K562 (cell line): ENCODE measurements around the gene DBH. TPM values are rescaled to one million over a fixed set of nuclear protein-coding genes. Genes with fewer than 3 reads are reported as not detected.

Source experiments
- ATAC-seq: fragments of 200-7000 bp; cut with Tn5 transposase; 3 replicates; pipeline ENCODE4 v1.9.1; 2020; ENCODE audit warnings: moderate library complexity
- BruUV-seq: library from RNA; stranded (reverse); fragments of 400-500 nt; replicated peaks from 2 replicates; lab custom pipeline; 2021; lab: Mats Ljungman, UMichigan
- CTCF ChIA-PET: fragments of 300-600 bp; formaldehyde crosslinking; extraction: SDS; loops from one replicate; lab custom pipeline; 2021; ENCODE audit warnings: low intra/inter-chr PET ratio; lab: Yijun Ruan, JAX
- POLR2A ChIA-PET: fragments of 300-600, 350-650 bp; sonication (Branson Sonifier 250); formaldehyde crosslinking; extraction: SDS; loops from one replicate; lab custom pipeline; 2021; ENCODE audit warnings: antibody characterized with exemption, inconsistent platforms; lab: Yijun Ruan, JAX
- DNase-seq, 4 experiments: peaks; one replicate each; pipeline versions ENCODE4 v3.0.0 to v3.0.0-alpha.2; 2011 to 2018; ENCODE audit warnings: low spot score in 3 of 4, mixed read lengths in 3 of 4; ENCODE audit errors: extremely low read depth in 1 of 4
- FAIRE-seq: peaks from 2 replicates; lab custom pipeline; 2011; peaks lifted over from hg19 to GRCh38; lab: Jason Lieb, UNC
- H2AFZ ChIP-seq: 2 replicates; pipeline ENCODE4 v1.6.0; 2011; ENCODE audit warnings: low read depth, low read length, control low read depth, inconsistent platforms
- H3K27ac ChIP-seq: fragments of 200-600 bp; 3 replicates; pipeline ENCODE4 v1.8.0; 2011; ENCODE audit warnings: low read depth, mild to moderate bottlenecking, control low read depth, inconsistent platforms, low read length, moderate library complexity, mixed read lengths; ENCODE audit errors: extremely low read depth
- H3K27me3 ChIP-seq, 2 experiments: fragments of 300-600 bp in 1 of 2; 2 replicates in 1 of 2; 3 replicates in 1 of 2; pipeline versions ENCODE4 v1.6.0 to v1.8.0; 2011; ENCODE audit warnings: inconsistent platforms in 2 of 2, low read length in 2 of 2, mild to moderate bottlenecking in 1 of 2, mixed read lengths in 1 of 2, moderate library complexity in 1 of 2; ENCODE audit not compliant: control insufficient read depth in 2 of 2, insufficient read depth in 2 of 2
- H3K36me3 ChIP-seq: fragments of 300-600 bp; 3 replicates; pipeline ENCODE4 v1.8.0; 2011; ENCODE audit warnings: mild to moderate bottlenecking, low read length, inconsistent platforms; ENCODE audit not compliant: control insufficient read depth, insufficient read depth
- H3K4me1 ChIP-seq, 2 experiments: fragments of 200-600 bp in 1 of 2; replicated peaks in 1 of 2; 2 replicates in 1 of 2; 3 replicates in 1 of 2; pipeline versions ENCODE4 v1.5.1 to v1.8.0; 2011; ENCODE audit warnings: inconsistent platforms in 2 of 2, low read length in 2 of 2, mild to moderate bottlenecking in 1 of 2, mixed read lengths in 1 of 2, moderate library complexity in 1 of 2; ENCODE audit not compliant: control insufficient read depth in 2 of 2, insufficient read depth in 2 of 2
- H3K4me2 ChIP-seq: 2 replicates; pipeline ENCODE4 v1.6.1; 2011; ENCODE audit warnings: low read length, control low read depth, inconsistent platforms, mixed read lengths; ENCODE audit not compliant: insufficient read depth
- H3K4me3 ChIP-seq: fragments of 200-600 bp; sonication (generic), shearing (Covaris generic); 2 replicates; pipeline ENCODE4 v1.5.1; 2016; ENCODE audit warnings: control low read depth, inconsistent platforms
- H3K79me2 ChIP-seq: fragments of 200-600 bp; 3 replicates; pipeline ENCODE4 v1.8.0; 2011; ENCODE audit warnings: low read length, inconsistent platforms; ENCODE audit not compliant: control insufficient read depth, insufficient read depth
- H3K9ac ChIP-seq, 2 experiments: 2 replicates each; pipeline versions ENCODE4 v1.6.0 to v1.6.1; 2011; ENCODE audit warnings: low read depth in 2 of 2, low read length in 2 of 2, control low read depth in 1 of 2, inconsistent platforms in 1 of 2, mild to moderate bottlenecking in 1 of 2, mixed read lengths in 1 of 2; ENCODE audit not compliant: insufficient read depth in 1 of 2
- H3K9me1 ChIP-seq: one replicate; pipeline ENCODE4 v1.6.0; 2011; ENCODE audit warnings: inconsistent platforms, mild to moderate bottlenecking, low read length, moderate library complexity; ENCODE audit not compliant: control insufficient read depth, insufficient read depth
- H3K9me3 ChIP-seq: replicated peaks from 2 replicates; pipeline ENCODE4 v1.5.1; 2011; ENCODE audit warnings: low read depth, low read length, inconsistent platforms; ENCODE audit not compliant: control insufficient read depth, insufficient read depth
- H4K20me1 ChIP-seq: replicated peaks from 2 replicates; pipeline ENCODE4 v1.6.1; 2011; ENCODE audit warnings: low read length, inconsistent platforms, mixed read lengths; ENCODE audit not compliant: control insufficient read depth, insufficient read depth
- ARID3A ChIP-seq: IDR thresholded peaks from 2 replicates; pipeline ENCODE4 v1.6.1; 2012; ENCODE audit warnings: low read depth, low read length, improper control_type of control experiment, borderline replicate concordance
- EP300 ChIP-seq: IDR thresholded peaks from 2 replicates; pipeline ENCODE4 v1.6.1; 2012; ENCODE audit warnings: low read length, improper control_type of control experiment
- FOXM1 ChIP-seq, 2 experiments: fragments of 450-650 bp in 1 of 2; sonication (generic) in 1 of 2; formaldehyde crosslinking in 1 of 2; IDR thresholded peaks; 2 replicates each; pipeline versions ENCODE4 v1.6.1 to v1.9.0; 2017 to 2022; ENCODE audit warnings: low read depth in 2 of 2, mild to moderate bottlenecking in 2 of 2, missing genetic modification reagents in 1 of 2, moderate library complexity in 1 of 2
- HNRNPL ChIP-seq: fragments of 200-400 bp; formaldehyde crosslinking; IDR thresholded peaks from 2 replicates; pipeline ENCODE4 v1.6.1; 2017; ENCODE audit warnings: low read depth, mild to moderate bottlenecking, low read length
- IRF2 ChIP-seq: sonication (generic); formaldehyde crosslinking; IDR thresholded peaks from 2 replicates; pipeline ENCODE4 v1.8.1; 2022; ENCODE audit warnings: mild to moderate bottlenecking, missing genetic modification reagents
- NFATC3 ChIP-seq: fragments of 450-650 bp; IDR thresholded peaks from 2 replicates; pipeline ENCODE4 v1.6.1; 2017; ENCODE audit warnings: mild to moderate bottlenecking
- OTX1 ChIP-seq: fragments of 450-650 bp; formaldehyde crosslinking; IDR thresholded peaks from 2 replicates; pipeline ENCODE4 v1.4.0; 2022; ENCODE audit warnings: mild to moderate bottlenecking
- TCFL5 ChIP-seq: fragments of 250-450 bp; sonication (Bioruptor Pico); conservative IDR thresholded peaks from 2 replicates; pipeline ENCODE4 v1.6.1; 2021; ENCODE audit warnings: mild to moderate bottlenecking, moderate library complexity, matching md5 sums
- THAP7 ChIP-seq: fragments of 250-450 bp; sonication (Bioruptor Pico); IDR thresholded peaks from 2 replicates; pipeline ENCODE4 v1.5.0; 2021
- ZEB2 ChIP-seq: fragments of 450-650 bp; IDR thresholded peaks from 2 replicates; pipeline ENCODE4 v1.6.1; 2016
- ZFP36 ChIP-seq: fragments of 150-350 bp; IDR thresholded peaks from 2 replicates; pipeline ENCODE4 v1.6.1; 2018; ENCODE audit warnings: low read length, low read depth; ENCODE audit not compliant: partially characterized antibody
- ZNF384 ChIP-seq: IDR thresholded peaks from 2 replicates; pipeline ENCODE4 v1.6.1; 2012; ENCODE audit warnings: low read depth, low read length, improper control_type of control experiment
- ZNF518B ChIP-seq: fragments of 250-450 bp; sonication (Bioruptor Pico); IDR thresholded peaks from 2 replicates; pipeline ENCODE4 v1.5.0; 2021; ENCODE audit warnings: mild to moderate bottlenecking, moderate library complexity
- ZNF780A ChIP-seq: fragments of 250-450 bp; sonication (Bioruptor Pico); IDR thresholded peaks from 2 replicates; pipeline ENCODE4 v1.5.0; 2021; ENCODE audit warnings: mild to moderate bottlenecking
- WGBS: fragments of 100-300 bp; shearing (Covaris generic); methylation state at CpG from one replicate; pipeline ENCODE4 v1.1.6; 2016; ENCODE audit warnings: low coverage, mixed read lengths; ENCODE audit not compliant: insufficient coverage; ENCODE audit errors: missing lambda C conversion rate; 5-methylcytosine and 5-hydroxymethylcytosine counted together
- in situ Hi-C: fragments of 300-500 bp; cut with MboI; formaldehyde crosslinking; loops from 4 replicates; pipeline ENCODE4 v1.15.0; 2018; ENCODE audit warnings: inconsistent platforms, mixed read lengths
- intact Hi-C: fragments of 100-400 bp; cut with micrococcal nuclease; formaldehyde crosslinking; loops from 2 replicates; pipeline ENCODE4 v1.14.2; 2022
- polyA plus RNA-seq, 8 experiments: library from polyadenylated mRNA; depleted of rRNA in 4 of 8; stranded (reverse) in 5 of 8; unstranded in 3 of 8; fragments of >200 nt; fragmentation: Nextera tagmentation in 2 of 8; fragmentation: Illumina TruSeq in 1 of 8; extraction: Ambion mirVana in 2 of 8; extraction: Trizol in 1 of 8; gene quantifications; 2 replicates each; pipeline versions ENCODE4 v1.2.1 to v1.2.3, GENCODE V29; 2011 to 2014; ENCODE audit warnings: inconsistent platforms in 1 of 8, missing spikeins in 1 of 8
- total RNA-seq, 7 experiments: library from RNA; depleted of rRNA in 6 of 7; stranded (reverse); fragments of >200 nt in 6 of 7; fragmentation: Illumina TruSeq in 2 of 7; extraction: Trizol in 2 of 7; gene quantifications; 2 replicates each; pipeline versions ENCODE4 v1.2.1 to v1.2.3, GENCODE V29; 2011 to 2021; ENCODE audit warnings: low replicate concordance in 1 of 7

DBH gene
- total and polyA plus RNA-seq, 9 of the 15 experiments (the other 6 are each of a cell fraction or from before 2014, with no cell fraction given), result not detected

- WGBS, result under 1% methylated on average over 23 of the region's 35 CpGs
- H3K79me2 ChIP-seq, result no peaks in the 10 kb centered on the region
- in situ Hi-C loops, result no loop called here
- no peak overlapping the region for H3K4me2 ChIP-seq
- H3K36me3 ChIP-seq, result no peaks in the 10 kb centered on the region
- no peak overlapping the region for H3K4me3 ChIP-seq
- intact Hi-C loops, result no loop called here
- no peaks in the 10 kb centered on the region for H3K9me3 ChIP-seq
- H3K27ac ChIP-seq, result no peak overlapping the region
- no peak for FAIRE-seq
- ATAC-seq, result no peak
- no peak for DNase-seq
- no peak overlapping the region for H3K9ac ChIP-seq
- peaks cover 7% of the 10 kb centered on the region; the same call in 1 of the 2 replicates for H4K20me1 ChIP-seq
- no peaks in the 10 kb centered on the region for H3K9me1 ChIP-seq
- no TSS peak for BruUV-seq
- TF ChIP-seq IRF2 (CRISPR knock-in tag) (no peak), THAP7 (CRISPR knock-in tag) (no peak), NFATC3 (no peak), ZEB2 (no peak), TCFL5 (CRISPR knock-in tag) (no peak), ZFP36 (no peak), EP300 (no peak), FOXM1 (IDR thresholded peaks at IDR 0.05; ENCODE audit: low read depth) (no peak), FOXM1 (CRISPR knock-in tag; IDR thresholded peaks at IDR 0.05; ENCODE audit: low read depth) (no peak), ARID3A (no peak), ZNF384 (no peak), ZNF518B (CRISPR knock-in tag) (no peak), ZNF780A (CRISPR knock-in tag) (no peak), HNRNPL (no peak), OTX1 (CRISPR knock-in tag) (no peak)
- CTCF ChIA-PET, result no interaction called here
- H2AFZ ChIP-seq, result no peak overlapping the region
- peaks cover 0 to 5% of the 10 kb centered on the region in 2 experiments; a peak in 2 of 5 replicates for H3K4me1 ChIP-seq
- peaks cover 23 to 89% of the 10 kb centered on the region in 2 experiments; a peak in 4 of 5 replicates for H3K27me3 ChIP-seq
- POLR2A ChIA-PET, result no interaction called here
Measured at GRCh38 chr9:133681658-133682306, 45.6 kb downstream of the DBH start.
